AG09309 (cell line): ENCODE data around the gene NUDT6.
"Not testable (repeated sequence)": the region's sequence is repeated elsewhere in the genome, so short reads cannot be mapped to it uniquely, and the experiment has no call there.

Source experiments
- DNase-seq: peaks from one replicate; pipeline ENCODE4 v3.0.0-alpha.2; 2010; ENCODE audit warnings: low read depth
- H3K4me3 ChIP-seq: 2 replicates; pipeline ENCODE4 v1.5.1; 2011; ENCODE audit warnings: mild to moderate bottlenecking, low read depth, low read length, moderate library complexity; ENCODE audit not compliant: control insufficient read depth
- CTCF ChIP-seq: IDR thresholded peaks from 2 replicates; pipeline ENCODE4 v1.5.1; 2011; ENCODE audit warnings: mild to moderate bottlenecking, low read depth, low read length, inconsistent platforms; ENCODE audit not compliant: insufficient read depth, control insufficient read depth; ENCODE audit errors: missing control alignments

NUDT6 gene

GRCh38 chr4:122882857-122883735 is 39.3 kb downstream of the NUDT6 start:
- no peak for TF ChIP-seq CTCF
- no peak overlapping the region for H3K4me3 ChIP-seq
- DNase-seq: peak; percentile 52

- no peak overlapping the region for H3K4me3 ChIP-seq
- DNase-seq: no peak
- no peak for TF ChIP-seq CTCF
Measured at GRCh38 chr4:122879001-122879400, 43.4 kb downstream of the NUDT6 start.

GRCh38 chr4:122876456-122876855 is 45.9 kb downstream of the NUDT6 start:
- DNase-seq: no peak
- no peak overlapping the region for H3K4me3 ChIP-seq
- no peak for TF ChIP-seq CTCF

GRCh38 chr4:122875949-122876348 is 46.4 kb downstream of the NUDT6 start:
- no peak for TF ChIP-seq CTCF
- no peak overlapping the region for H3K4me3 ChIP-seq
- DNase-seq: no peak

- no peak overlapping the region for H3K4me3 ChIP-seq
- peak; percentile 66 for DNase-seq
- no peak for TF ChIP-seq CTCF
Measured at GRCh38 chr4:122873821-122874593, 48.4 kb downstream of the NUDT6 start.

GRCh38 chr4:122873146-122873545 is 49.3 kb downstream of the NUDT6 start:
- DNase-seq: no peak
- H3K4me3 ChIP-seq: no peak overlapping the region
- no peak for TF ChIP-seq CTCF

- H3K4me3 ChIP-seq, DNase-seq: not testable (repeated sequence)
Measured at GRCh38 chr4:122868235-122868634, 54.2 kb downstream of the NUDT6 start.
